ENCODE measurements around the gene F10.

- TF ChIP-seq CTCF (IDR thresholded peaks at IDR 0.05): no peak
- TF ChIP-seq POLR2A (IDR thresholded peaks at IDR 0.05): no peak
Observed at GRCh38 chr13:113115363-113116205, 7.0 kb upstream of the F10 start.
